Measurements from ENCODE around the gene ZP1.

ZP1 gene

GRCh38 chr11:60910711-60911380 lies 43.5 kb downstream of the ZP1 start:
- Histone ChIP-seq H3K27me3 (ENCODE audit: insufficient read depth, insufficient read length) (peaks cover 40% of the 10 kb centered on the region), H3K9me3 (ENCODE audit: insufficient read depth, low read length) (no peaks in the 10 kb centered on the region), H3K9ac (ENCODE audit: insufficient read length, low read depth) (no peak overlapping the region), H3K4me3 (ENCODE audit: insufficient read length, low read depth) (no peak overlapping the region), H3K4me1 (ENCODE audit: insufficient read depth, insufficient read length) (peaks cover 5% of the 10 kb centered on the region), H3K36me3 (ENCODE audit: insufficient read depth, insufficient read length, low read length) (no peaks in the 10 kb centered on the region)
- no peak for DNase-seq (ENCODE audit: low read depth, low spot score)
- no peak for TF ChIP-seq ZNF274 (IDR thresholded peaks at IDR 0.05; ENCODE audit: low read depth, low read length)
- no peak for TF ChIP-seq YY1 (IDR thresholded peaks at IDR 0.05; ENCODE audit: insufficient read depth, insufficient read length)
- no peak for TF ChIP-seq SUZ12 (IDR thresholded peaks at IDR 0.05; ENCODE audit: extremely low read depth, insufficient read depth, insufficient read length)

GRCh38 chr11:60912223-60912850 lies 45.0 kb downstream of the ZP1 start:
- Histone ChIP-seq H3K9ac (ENCODE audit: insufficient read length, low read depth) (peak overlapping the region; percentile 88), H3K4me3 (ENCODE audit: insufficient read length, low read depth) (no peak overlapping the region), H3K9me3 (ENCODE audit: insufficient read depth, low read length) (no peaks in the 10 kb centered on the region), H3K36me3 (ENCODE audit: insufficient read depth, insufficient read length, low read length) (peaks cover 9% of the 10 kb centered on the region), H3K4me1 (ENCODE audit: insufficient read depth, insufficient read length) (peaks cover 14% of the 10 kb centered on the region), H3K27me3 (ENCODE audit: insufficient read depth, insufficient read length) (peaks cover 36% of the 10 kb centered on the region)
- no peak for DNase-seq (ENCODE audit: low read depth, low spot score)
- TF ChIP-seq YY1 (IDR thresholded peaks at IDR 0.05; ENCODE audit: insufficient read depth, insufficient read length) (no peak), SUZ12 (IDR thresholded peaks at IDR 0.05; ENCODE audit: extremely low read depth, insufficient read depth, insufficient read length) (no peak), ZNF274 (IDR thresholded peaks at IDR 0.05; ENCODE audit: low read depth, low read length) (no peak)

GRCh38 chr11:60912851-60913528 lies 45.6 kb downstream of the ZP1 start:
- TF ChIP-seq SUZ12 (IDR thresholded peaks at IDR 0.05; ENCODE audit: extremely low read depth, insufficient read depth, insufficient read length) (no peak), ZNF274 (IDR thresholded peaks at IDR 0.05; ENCODE audit: low read depth, low read length) (no peak), YY1 (IDR thresholded peaks at IDR 0.05; ENCODE audit: insufficient read depth, insufficient read length) (no peak)
- H3K9me3 ChIP-seq (ENCODE audit: insufficient read depth, low read length), result no peaks in the 10 kb centered on the region
- H3K4me3 ChIP-seq (ENCODE audit: insufficient read length, low read depth), result peak overlapping the region; percentile 80
- H3K36me3 ChIP-seq (ENCODE audit: insufficient read depth, insufficient read length, low read length), result peaks cover 13% of the 10 kb centered on the region
- H3K4me1 ChIP-seq (ENCODE audit: insufficient read depth, insufficient read length), result peaks cover 14% of the 10 kb centered on the region
- peak overlapping the region; percentile 88 for H3K9ac ChIP-seq (ENCODE audit: insufficient read length, low read depth)
- H3K27me3 ChIP-seq (ENCODE audit: insufficient read depth, insufficient read length), result peaks cover 29% of the 10 kb centered on the region
- no peak for DNase-seq (ENCODE audit: low read depth, low spot score)

- Histone ChIP-seq H3K9me3 (ENCODE audit: insufficient read depth, low read length) (no peaks in the 10 kb centered on the region), H3K4me1 (ENCODE audit: insufficient read depth, insufficient read length) (peaks cover 17% of the 10 kb centered on the region), H3K36me3 (ENCODE audit: insufficient read depth, insufficient read length, low read length) (peaks cover 19% of the 10 kb centered on the region), H3K27me3 (ENCODE audit: insufficient read depth, insufficient read length) (peaks cover 19% of the 10 kb centered on the region), H3K4me3 (ENCODE audit: insufficient read length, low read depth) (peak within 1 kb of the TSS; percentile 80), H3K9ac (ENCODE audit: insufficient read length, low read depth) (peak within 1 kb of the TSS; percentile 88)
- TF ChIP-seq ZNF274 (IDR thresholded peaks at IDR 0.05; ENCODE audit: low read depth, low read length) (no peak), SUZ12 (IDR thresholded peaks at IDR 0.05; ENCODE audit: extremely low read depth, insufficient read depth, insufficient read length) (no peak), YY1 (IDR thresholded peaks at IDR 0.05; ENCODE audit: insufficient read depth, insufficient read length) (no peak)
- DNase-seq (ENCODE audit: low read depth, low spot score), result peak; percentile 84
Observed at GRCh38 chr11:60913793-60914632, 46.7 kb downstream of the ZP1 start, which contains the start of gene TMEM109. TMEM109 (plus strand) TSS chr11:60914158; CDS start chr11:60919694, 5,536 bp downstream.

GRCh38 chr11:60914633-60915247 lies 47.4 kb downstream of the ZP1 start:
- H3K9me3 ChIP-seq (ENCODE audit: insufficient read depth, low read length), result no peaks in the 10 kb centered on the region
- H3K9ac ChIP-seq (ENCODE audit: insufficient read length, low read depth), result peak overlapping the region; percentile 88
- DNase-seq (ENCODE audit: low read depth, low spot score), result no peak
- peaks cover 12% of the 10 kb centered on the region for H3K27me3 ChIP-seq (ENCODE audit: insufficient read depth, insufficient read length)
- H3K4me1 ChIP-seq (ENCODE audit: insufficient read depth, insufficient read length), result peaks cover 17% of the 10 kb centered on the region
- peak overlapping the region; percentile 80 for H3K4me3 ChIP-seq (ENCODE audit: insufficient read length, low read depth)
- H3K36me3 ChIP-seq (ENCODE audit: insufficient read depth, insufficient read length, low read length), result peaks cover 24% of the 10 kb centered on the region
- no peak for TF ChIP-seq YY1 (IDR thresholded peaks at IDR 0.05; ENCODE audit: insufficient read depth, insufficient read length)
- TF ChIP-seq ZNF274 (IDR thresholded peaks at IDR 0.05; ENCODE audit: low read depth, low read length), result no peak
- no peak for TF ChIP-seq SUZ12 (IDR thresholded peaks at IDR 0.05; ENCODE audit: extremely low read depth, insufficient read depth, insufficient read length)

- Histone ChIP-seq H3K9ac (ENCODE audit: insufficient read length, low read depth) (peak overlapping the region; percentile 88), H3K27me3 (ENCODE audit: insufficient read depth, insufficient read length) (peaks cover 7% of the 10 kb centered on the region), H3K4me1 (ENCODE audit: insufficient read depth, insufficient read length) (peaks cover 17% of the 10 kb centered on the region), H3K4me3 (ENCODE audit: insufficient read length, low read depth) (peak overlapping the region; percentile 80), H3K36me3 (ENCODE audit: insufficient read depth, insufficient read length, low read length) (peaks cover 31% of the 10 kb centered on the region), H3K9me3 (ENCODE audit: insufficient read depth, low read length) (no peaks in the 10 kb centered on the region)
- DNase-seq (ENCODE audit: low read depth, low spot score), result peak; percentile 86
- no peak for TF ChIP-seq YY1 (IDR thresholded peaks at IDR 0.05; ENCODE audit: insufficient read depth, insufficient read length)
- TF ChIP-seq SUZ12 (IDR thresholded peaks at IDR 0.05; ENCODE audit: extremely low read depth, insufficient read depth, insufficient read length), result no peak
- no peak for TF ChIP-seq ZNF274 (IDR thresholded peaks at IDR 0.05; ENCODE audit: low read depth, low read length)
Observed at GRCh38 chr11:60915248-60915914, 48.0 kb downstream of the ZP1 start.
